Fibroblast of skin of left quadriceps (primary cell): ENCODE results near the gene RUSF1.
A peak's percentile ranks its signal among the peaks of the same experiment; 100 is the strongest.
"Not testable (repeated sequence)": the region's sequence is repeated elsewhere in the genome, so short reads cannot be mapped to it uniquely, and the experiment has no call there.

Source experiments
- DNase-seq, 2 experiments: peaks; one replicate each; pipeline ENCODE4 v3.0.0-alpha.2; 2013; ENCODE audit warnings: low read depth in 2 of 2

Gene RUSF1

DNA sequence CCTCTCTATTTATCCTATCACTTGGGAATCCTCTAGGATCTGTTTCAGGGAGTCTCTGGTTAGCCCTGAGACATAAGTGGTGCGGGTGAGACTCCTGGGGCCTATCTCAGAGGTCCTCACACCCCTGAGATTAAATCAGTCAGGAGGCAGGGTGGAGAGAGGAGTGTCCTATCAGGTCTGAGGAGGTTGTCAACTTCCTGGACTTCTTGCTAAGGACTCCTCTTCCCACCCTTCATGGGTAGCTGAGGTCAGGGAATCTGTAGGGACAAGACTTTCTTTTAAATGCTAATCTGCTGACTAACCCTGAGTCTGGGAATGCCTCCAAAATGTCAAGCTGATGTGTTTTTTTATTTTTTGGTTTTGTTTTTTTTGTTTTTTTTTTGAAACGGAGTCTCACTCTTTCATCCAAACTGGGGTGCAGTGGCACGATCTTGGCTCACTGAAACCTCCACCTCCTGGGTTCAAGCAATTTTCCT is 55.5 kb downstream of the RUSF1 start:
- peak; percentile 71 to 74 for DNase-seq

DNA sequence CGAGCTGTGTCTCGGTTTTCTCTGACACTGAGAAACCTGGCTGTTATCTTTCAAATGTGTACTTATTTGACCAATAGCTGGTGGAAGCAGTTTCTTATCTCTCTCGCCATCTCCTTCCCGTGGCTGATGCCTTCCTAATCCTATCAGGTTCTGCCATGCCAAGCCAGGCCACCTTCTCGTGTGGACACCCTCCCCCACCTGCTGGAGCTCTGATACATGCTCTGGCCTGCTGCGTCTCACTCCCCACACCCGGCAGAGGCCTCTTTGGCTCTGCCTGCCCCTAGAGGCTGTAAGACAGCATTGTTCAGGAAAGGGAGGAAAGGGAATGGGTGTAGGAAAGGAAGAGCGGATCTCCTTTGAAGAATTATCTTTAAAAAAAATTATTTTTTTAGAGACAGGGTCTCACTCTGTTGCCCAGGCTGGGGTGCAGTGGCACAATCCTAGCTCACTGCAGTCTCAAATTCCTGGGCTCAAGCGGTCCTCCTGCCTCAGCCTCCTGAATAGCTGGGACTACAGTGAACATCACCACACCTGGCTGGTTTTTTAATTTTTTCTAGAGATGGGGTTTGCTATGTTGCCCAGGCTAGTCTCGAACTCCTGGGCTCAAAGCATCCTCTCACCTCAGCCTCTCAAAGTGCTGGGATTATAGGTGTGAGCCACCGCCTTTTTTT is 56.4 kb downstream of the RUSF1 start:
- peak in 1 of 2 experiments; percentile 48 for DNase-seq

DNA sequence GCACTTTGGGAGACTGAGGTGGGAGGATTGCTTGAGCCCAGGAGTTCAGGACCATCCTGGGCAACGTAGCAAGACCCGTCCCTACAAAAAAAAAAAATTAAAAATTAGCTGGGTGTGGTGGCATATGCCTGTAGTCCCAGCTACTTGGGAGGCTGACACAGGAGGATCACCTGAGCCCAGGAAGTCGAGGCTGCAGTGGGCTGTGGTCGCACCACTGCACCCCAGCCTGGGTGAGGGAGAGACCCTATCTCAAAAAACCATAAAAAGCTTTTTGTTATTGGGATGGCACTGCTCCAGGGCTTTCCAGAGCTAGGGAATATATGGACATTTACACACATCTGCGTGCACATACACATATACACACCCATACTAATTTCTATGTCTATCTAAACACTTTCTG is 57.0 kb downstream of the RUSF1 start:
- DNase-seq: no peak

DNA sequence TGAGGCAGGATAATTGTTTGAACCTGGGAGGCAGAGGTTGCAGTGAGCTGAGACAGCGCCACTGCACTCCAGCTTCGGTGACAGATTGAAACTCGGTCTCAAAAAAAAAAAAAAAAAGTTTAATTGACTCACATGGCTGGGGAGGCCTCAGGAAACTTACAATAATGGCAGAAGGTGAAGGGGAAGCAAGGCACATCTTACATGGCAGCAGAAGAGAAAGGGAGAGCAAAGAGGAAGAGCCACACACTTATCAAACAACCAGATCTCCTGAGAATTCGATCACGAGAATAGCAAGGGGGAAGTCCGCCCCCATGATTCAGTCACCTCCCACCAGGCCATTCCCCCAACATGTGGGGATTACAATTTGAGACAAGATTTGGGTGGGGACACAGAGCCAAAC is 62.3 kb downstream of the RUSF1 start:
- not testable (repeated sequence) for DNase-seq

DNA sequence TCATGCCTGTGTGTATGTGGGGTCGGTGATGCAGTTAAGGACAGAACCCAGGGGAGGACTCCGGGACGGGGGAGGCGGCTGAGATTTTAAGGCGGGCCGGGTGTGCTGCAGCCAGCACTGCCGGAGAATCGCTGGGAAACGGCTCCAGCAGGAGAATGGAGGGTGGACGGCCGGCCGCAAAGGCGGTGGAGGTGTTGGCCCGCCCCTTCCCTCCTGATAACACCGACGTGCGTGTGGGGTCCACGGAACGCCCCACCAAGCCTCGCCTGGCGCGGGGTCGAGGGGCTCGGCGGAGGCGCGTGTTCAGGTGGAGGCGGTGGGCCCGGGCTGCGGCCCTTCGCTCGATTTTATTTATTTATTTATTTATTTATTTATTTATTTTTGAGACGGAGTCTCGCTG is 66.2 kb downstream of the RUSF1 start:
- no peak for DNase-seq

DNA sequence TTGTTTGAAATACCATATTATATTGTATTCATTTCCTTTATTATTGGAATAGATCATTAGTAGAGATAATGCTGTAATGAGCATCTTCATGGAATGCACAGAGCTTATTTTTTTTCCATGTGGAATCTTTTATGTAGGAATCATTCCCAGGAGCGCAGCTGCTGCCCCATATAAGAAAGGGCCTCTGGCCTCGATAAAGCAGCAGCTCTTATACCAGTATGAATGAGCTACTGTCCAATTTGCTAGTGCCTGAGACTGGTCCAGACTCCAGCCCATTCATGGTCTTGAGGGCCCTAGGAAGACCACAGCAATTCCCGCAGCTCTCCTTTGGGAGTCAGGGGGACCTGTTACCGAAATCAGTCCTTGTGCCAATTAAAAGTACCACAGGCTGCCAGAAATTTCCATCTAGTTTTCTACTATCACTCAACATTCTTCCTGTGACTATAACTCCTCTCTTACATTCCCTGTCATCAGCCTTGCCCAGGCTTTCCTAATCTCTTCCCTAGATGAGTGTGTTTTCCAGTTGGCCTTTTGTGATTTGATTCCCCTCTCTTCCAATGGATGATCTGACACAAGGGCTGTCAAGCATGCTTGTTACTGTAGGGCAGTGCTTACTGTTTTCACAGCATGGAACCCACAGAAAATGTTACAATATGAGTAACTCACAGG is 67.5 kb downstream of the RUSF1 start:
- DNase-seq: no peak

DNA sequence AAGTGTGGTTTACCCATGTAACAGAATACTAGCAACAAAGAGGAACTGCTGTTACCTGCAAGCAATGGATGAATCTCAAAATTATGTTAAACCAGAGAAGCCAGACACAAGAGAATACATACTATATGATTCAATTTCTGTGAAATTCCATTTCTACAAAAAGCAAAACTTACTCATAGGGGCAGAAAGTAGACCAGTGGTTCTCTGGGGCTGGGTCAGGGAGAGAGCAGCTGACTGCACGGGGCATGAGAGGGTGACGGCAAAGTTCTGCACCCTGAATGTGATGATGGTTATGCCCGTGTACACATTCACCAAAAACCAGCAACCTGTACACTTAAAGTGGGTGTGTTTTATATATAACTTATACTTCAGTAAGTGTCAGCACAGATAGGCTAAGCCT is 68.7 kb downstream of the RUSF1 start:
- DNase-seq: no peak
